OCI-LY3 (cell line): ENCODE data around the gene SIGLEC11.
"Not testable (repeated sequence)": the region's sequence is repeated elsewhere in the genome, so short reads cannot be mapped to it uniquely, and the experiment has no call there.

ENCODE experiments used
- EZH2phosphoT487 ChIP-seq: fragments of 200-600 bp; shearing (Covaris generic); IDR thresholded peaks from 2 replicates; pipeline ENCODE4 v1.6.1; 2018; ENCODE audit warnings: antibody characterized with exemption, mixed run types, low read depth
- TF ChIP-seq, protein P1 (sequence below): fragments of 200-600, 300-600 bp; sonication (generic); IDR thresholded peaks from 2 replicates; pipeline ENCODE4 v1.5.1; 2014; ENCODE audit warnings: antibody characterized with exemption, low read length, low read depth

DNA sequence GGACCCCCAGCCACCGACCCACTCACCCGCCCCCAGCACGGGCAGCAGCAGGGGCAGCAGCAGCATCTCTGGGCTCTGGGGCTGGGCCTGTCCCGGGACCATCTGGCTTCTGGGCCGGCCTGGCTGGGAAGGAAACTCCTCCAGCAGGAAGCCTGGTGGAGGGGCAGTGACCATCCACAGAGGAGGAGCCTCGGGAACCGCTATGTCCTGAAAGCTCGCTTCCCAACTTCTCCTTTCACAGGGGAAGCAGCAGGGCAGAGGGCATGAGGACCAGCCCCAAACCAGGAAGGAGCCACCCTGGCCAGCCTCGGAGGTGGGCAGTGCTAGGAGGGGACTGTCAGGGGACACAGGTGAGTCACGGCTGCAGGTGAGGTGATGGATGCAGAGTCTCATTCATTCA is at the start of gene SIGLEC11:
- TF ChIP-seq, protein P1, sequence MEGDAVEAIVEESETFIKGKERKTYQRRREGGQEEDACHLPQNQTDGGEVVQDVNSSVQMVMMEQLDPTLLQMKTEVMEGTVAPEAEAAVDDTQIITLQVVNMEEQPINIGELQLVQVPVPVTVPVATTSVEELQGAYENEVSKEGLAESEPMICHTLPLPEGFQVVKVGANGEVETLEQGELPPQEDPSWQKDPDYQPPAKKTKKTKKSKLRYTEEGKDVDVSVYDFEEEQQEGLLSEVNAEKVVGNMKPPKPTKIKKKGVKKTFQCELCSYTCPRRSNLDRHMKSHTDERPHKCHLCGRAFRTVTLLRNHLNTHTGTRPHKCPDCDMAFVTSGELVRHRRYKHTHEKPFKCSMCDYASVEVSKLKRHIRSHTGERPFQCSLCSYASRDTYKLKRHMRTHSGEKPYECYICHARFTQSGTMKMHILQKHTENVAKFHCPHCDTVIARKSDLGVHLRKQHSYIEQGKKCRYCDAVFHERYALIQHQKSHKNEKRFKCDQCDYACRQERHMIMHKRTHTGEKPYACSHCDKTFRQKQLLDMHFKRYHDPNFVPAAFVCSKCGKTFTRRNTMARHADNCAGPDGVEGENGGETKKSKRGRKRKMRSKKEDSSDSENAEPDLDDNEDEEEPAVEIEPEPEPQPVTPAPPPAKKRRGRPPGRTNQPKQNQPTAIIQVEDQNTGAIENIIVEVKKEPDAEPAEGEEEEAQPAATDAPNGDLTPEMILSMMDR = not testable (repeated sequence)
- TF ChIP-seq EZH2phosphoT487 = not testable (repeated sequence)
